Uterus (tissue), 4 donors: ENCODE results near the gene NTF4. TPM values are rescaled to one million over a fixed set of nuclear protein-coding genes. Genes with fewer than 3 reads are reported as not detected.

ENCODE experiments used
- DNase-seq, 2 donors: peaks; one replicate each; pipeline ENCODE4 v3.0.0-alpha.2; 2019 to 2020
- H3K27ac ChIP-seq, 2 donors: fragments of 200-600 bp; sonication (generic); 1 replicate in 1 of 2; 2 replicates in 1 of 2; pipeline ENCODE4 v1.5.1; 2016 to 2018
- H3K27me3 ChIP-seq, 2 donors: fragments of 200-600 bp; sonication (generic); one replicate each; pipeline ENCODE4 v1.5.1; 2018 to 2019; ENCODE audit warnings: control low read depth in 1 of 2
- H3K36me3 ChIP-seq, 2 donors: fragments of 200-600 bp; sonication (generic); one replicate each; pipeline ENCODE4 v1.5.1; 2019; ENCODE audit warnings: control low read depth in 1 of 2
- H3K4me1 ChIP-seq, 2 donors: fragments of 200-600 bp; sonication (generic); one replicate each; pipeline ENCODE4 v1.5.1; 2018 to 2019; ENCODE audit warnings: control low read depth in 1 of 2
- H3K4me3 ChIP-seq, 2 donors: fragments of 200-600 bp; sonication (generic); 1 replicate in 1 of 2; 2 replicates in 1 of 2; pipeline ENCODE4 v1.5.1; 2018 to 2019; ENCODE audit warnings: mild to moderate bottlenecking in 1 of 2
- H3K9me3 ChIP-seq, 2 donors: fragments of 200-600 bp; sonication (generic); one replicate each; pipeline ENCODE4 v1.5.1; 2019; ENCODE audit warnings: control low read depth in 1 of 2
- CTCF ChIP-seq, 4 experiments: fragments of 200-600 bp in 2 of 4; fragments of 450-650 bp in 2 of 4; sonication (generic) in 2 of 4; IDR thresholded peaks; one replicate each; pipeline ENCODE4 v1.5.1; 2016 to 2019; ENCODE audit warnings: antibody characterized with exemption in 4 of 4, mild to moderate bottlenecking in 2 of 4, moderate library complexity in 1 of 4
- POLR2A ChIP-seq, 2 donors: fragments of 450-650 bp; IDR thresholded peaks; one replicate each; pipeline ENCODE4 v1.6.1; 2016; ENCODE audit warnings: antibody characterized with exemption in 2 of 2, mild to moderate bottlenecking in 1 of 2, moderate library complexity in 1 of 2
- intact Hi-C: fragments of 100-400 bp; cut with DNase I; formaldehyde crosslinking; loops from one replicate; pipeline ENCODE4 v1.15.1; 2023; ENCODE audit warnings: low total_unique reads
- total RNA-seq, 4 donors: library from RNA; depleted of rRNA in 3 of 4; stranded (reverse); fragments of >200 nt in 3 of 4; gene quantifications; one replicate each; pipeline versions ENCODE4 v1.1.0 to v1.2.4, GENCODE V29; 2014 to 2023
- donor health status: DM: yes; HTN: yes; CAD: no.

Gene NTF4
- total RNA-seq, 4 donors from 2014 or later: 0.64 to 2.2 TPM; not detected in 2

- no peaks in the 10 kb centered on the region for H3K27me3 ChIP-seq
- peak overlapping the region; percentile 93 to 94 for H3K4me3 ChIP-seq
- peak overlapping the region; percentile 81 to 87 for H3K27ac ChIP-seq
- TF ChIP-seq POLR2A (IDR thresholded peaks at IDR 0.05) (no peak), CTCF (IDR thresholded peaks at IDR 0.05) (no peak)
- no peaks in the 10 kb centered on the region for H3K9me3 ChIP-seq
- peaks cover 0 to 19% of the 10 kb centered on the region in 2 donors for H3K4me1 ChIP-seq
- no peak for DNase-seq
- no peaks in the 10 kb centered on the region for H3K36me3 ChIP-seq
- intact Hi-C loops: no loop called here
Observed at GRCh38 chr19:49086296-49086695, 21.7 kb upstream of the NTF4 start.

GRCh38 chr19:49085868-49086232 lies 21.2 kb upstream of the NTF4 start:
- H3K4me3 ChIP-seq: peak overlapping the region; percentile 93 to 94
- H3K27ac ChIP-seq: peak overlapping the region; percentile 81 to 87
- DNase-seq: no peak
- peaks cover 0 to 19% of the 10 kb centered on the region in 2 donors for H3K4me1 ChIP-seq
- no peak for TF ChIP-seq CTCF (IDR thresholded peaks at IDR 0.05)
- no peak for TF ChIP-seq POLR2A (IDR thresholded peaks at IDR 0.05)
- H3K9me3 ChIP-seq: no peaks in the 10 kb centered on the region
- intact Hi-C loops: no loop called here
- no peaks in the 10 kb centered on the region for H3K27me3 ChIP-seq
- no peaks in the 10 kb centered on the region for H3K36me3 ChIP-seq

GRCh38 chr19:49085020-49085867 lies 20.6 kb upstream of the NTF4 start, which contains the start of gene SNRNP70:
Gene SNRNP70 (plus strand): TSS chr19:49085451. CDS start chr19:49086415, 964 bp downstream.
- Histone ChIP-seq H3K9me3 (no peaks in the 10 kb centered on the region), H3K36me3 (no peaks in the 10 kb centered on the region), H3K27me3 (no peaks in the 10 kb centered on the region), H3K4me3 (peak within 1 kb of the TSS; percentile 93 to 94), H3K27ac (peak within 1 kb of the TSS; percentile 81 to 87), H3K4me1 (peaks cover 0 to 19% of the 10 kb centered on the region in 2 donors)
- peak; percentile 99 for DNase-seq
- TF ChIP-seq POLR2A (IDR thresholded peaks at IDR 0.05): peak; percentile 57 to 91
- peak in 3 of 4 experiments; percentile 14 to 33 (median 21) for TF ChIP-seq CTCF (IDR thresholded peaks at IDR 0.05)
- intact Hi-C loops: no loop called here

- no peak for DNase-seq
- intact Hi-C loops: no loop called here
- H3K27ac ChIP-seq: peak overlapping the region; percentile 81 to 87
- H3K36me3 ChIP-seq: no peaks in the 10 kb centered on the region
- no peaks in the 10 kb centered on the region for H3K27me3 ChIP-seq
- H3K4me3 ChIP-seq: peak overlapping the region; percentile 93 to 94
- H3K4me1 ChIP-seq: peaks cover 0 to 19% of the 10 kb centered on the region in 2 donors
- H3K9me3 ChIP-seq: no peaks in the 10 kb centered on the region
- TF ChIP-seq POLR2A (IDR thresholded peaks at IDR 0.05) (no peak), CTCF (IDR thresholded peaks at IDR 0.05) (no peak)
Observed at GRCh38 chr19:49084206-49085019, 19.8 kb upstream of the NTF4 start.
